OCI-LY7 (cell line): ENCODE results near the gene RAD51B. TPM values are rescaled to one million over a fixed set of nuclear protein-coding genes. Genes with fewer than 3 reads are reported as not detected.

ENCODE experiments used
- BruUV-seq: library from RNA; stranded (reverse); fragments of 400-500 nt; replicated peaks from 2 replicates; lab custom pipeline; 2021; lab: Mats Ljungman, UMichigan
- CTCF ChIA-PET: fragments of 300-600 bp; sonication (Branson Sonifier 250); formaldehyde crosslinking; loops from one replicate; lab custom pipeline; 2022; ENCODE audit warnings: antibody characterized with exemption; ENCODE audit not compliant: unreplicated experiment; lab: Charles Lee
- POLR2A ChIA-PET: fragments of 300-600 bp; sonication (Branson Sonifier 250); formaldehyde crosslinking; loops from one replicate; lab custom pipeline; 2022; ENCODE audit warnings: antibody characterized with exemption; lab: Charles Lee
- DNase-seq: peaks from one replicate; pipeline ENCODE4 v3.0.0-alpha.2; 2015; ENCODE audit warnings: low spot score
- H2AFZ ChIP-seq: fragments of 200-600 bp; sonication (generic), shearing (Covaris generic); 2 replicates; pipeline ENCODE4 v1.6.1; 2014; ENCODE audit warnings: mild to moderate bottlenecking, antibody characterized with exemption, low read length, moderate library complexity
- H3K27ac ChIP-seq: fragments of 200-600 bp; sonication (generic); 2 replicates; pipeline ENCODE4 v1.5.1; 2014; ENCODE audit warnings: mixed run types, low read depth, mild to moderate bottlenecking, moderate library complexity, low read length, inconsistent platforms; ENCODE audit not compliant: poor library complexity, severe bottlenecking
- H3K36me3 ChIP-seq: fragments of 200-600 bp; sonication (generic); 2 replicates; pipeline ENCODE4 v1.6.1; 2014; ENCODE audit warnings: mild to moderate bottlenecking, antibody characterized with exemption, low read length, moderate library complexity, mixed read lengths; ENCODE audit not compliant: insufficient read depth
- H3K4me1 ChIP-seq: fragments of 200-600 bp; sonication (generic); 2 replicates; pipeline ENCODE4 v1.5.1; 2014; ENCODE audit warnings: mild to moderate bottlenecking, low read length; ENCODE audit not compliant: insufficient read depth, poor library complexity, severe bottlenecking
- H3K4me2 ChIP-seq: fragments of 200-600 bp; sonication (generic); 2 replicates; pipeline ENCODE4 v1.6.1; 2014; ENCODE audit warnings: mild to moderate bottlenecking, low read length
- H3K4me3 ChIP-seq: fragments of 200-600 bp; sonication (generic); 2 replicates; pipeline ENCODE4 v1.5.1; 2014; ENCODE audit warnings: mild to moderate bottlenecking, low read depth, low read length; ENCODE audit not compliant: poor library complexity, severe bottlenecking
- H3K79me2 ChIP-seq: fragments of 200-600 bp; sonication (generic); 2 replicates; pipeline ENCODE4 v1.6.1; 2016; ENCODE audit warnings: low read depth, mild to moderate bottlenecking, low read length, moderate library complexity, mixed read lengths; ENCODE audit not compliant: insufficient read depth
- H3K9me2 ChIP-seq: fragments of 200-600 bp; sonication (generic); 2 replicates; pipeline ENCODE4 v1.6.1; 2016; ENCODE audit warnings: mild to moderate bottlenecking, low read length, mixed read lengths; ENCODE audit not compliant: insufficient read depth
- H3K9me3 ChIP-seq: fragments of 200-600 bp; sonication (generic); 2 replicates; pipeline ENCODE4 v1.6.1; 2014; ENCODE audit warnings: mild to moderate bottlenecking, mixed run types, low read length, mixed read lengths
- H4K20me1 ChIP-seq: fragments of 200-600 bp; sonication (generic); 2 replicates; pipeline ENCODE4 v1.6.1; 2014; ENCODE audit warnings: mild to moderate bottlenecking, antibody characterized with exemption, low read length, moderate library complexity, mixed read lengths; ENCODE audit not compliant: insufficient read depth
- CTCF ChIP-seq: fragments of 200-600 bp; sonication (generic); conservative IDR thresholded peaks from 2 replicates; pipeline ENCODE4 v1.5.1; 2014; ENCODE audit warnings: mild to moderate bottlenecking, antibody characterized with exemption, low read length, moderate library complexity, mixed read lengths
- EZH2phosphoT487 ChIP-seq: fragments of 200-600 bp; sonication (generic); IDR thresholded peaks from 2 replicates; pipeline ENCODE4 v1.6.1; 2018; ENCODE audit warnings: low read depth, borderline replicate concordance, mild to moderate bottlenecking, mixed run types, antibody characterized with exemption, low read length, moderate library complexity, mixed read lengths
- intact Hi-C: fragments of 100-400 bp; cut with micrococcal nuclease; formaldehyde crosslinking; loops from one replicate; pipeline ENCODE4 v1.10.0; 2022; ENCODE audit not compliant: unreplicated experiment
- total RNA-seq, 2 experiments: library from RNA; depleted of rRNA in 1 of 2; stranded (reverse); fragments of >200 nt in 1 of 2; shearing (Covaris generic) in 1 of 2; gene quantifications; 2 replicates each; pipeline ENCODE4 v1.2.3, GENCODE V29; 2014 to 2022

The RAD51B gene
- total RNA-seq, 2 experiments from 2014 or later: 41.4 to 89.9 TPM

GRCh38 chr14:68308726-68309520 is 489.3 kb downstream of the RAD51B start:
- Histone ChIP-seq H3K9me3 (no peaks in the 10 kb centered on the region), H3K4me1 (peaks cover 81% of the 10 kb centered on the region), H4K20me1 (no peaks in the 10 kb centered on the region), H3K4me2 (peak overlapping the region; percentile 61), H3K9me2 (no peaks in the 10 kb centered on the region), H3K36me3 (no peaks in the 10 kb centered on the region), H3K4me3 (no peak overlapping the region), H2AFZ (peak overlapping the region; percentile 51; the same call in 1 of the 2 replicates), H3K79me2 (no peaks in the 10 kb centered on the region), H3K27ac (peak overlapping the region; percentile 24)
- CTCF ChIA-PET: interaction anchor here (0.8 to 1.0 kb wide), 3 partner anchors 8 to 20 kb away, joined by 3 read pairs; no protein-coding TSS in a partner anchor
- intact Hi-C loops: no loop called here
- DNase-seq: no peak
- no TSS peak for BruUV-seq
- POLR2A ChIA-PET: interaction anchor here (0.6 to 2.8 kb wide), 21 partner anchors 9 to 513 kb away, joined by 3 to 15 read pairs (median 4); no protein-coding TSS in a partner anchor
- TF ChIP-seq EZH2phosphoT487: no peak
- TF ChIP-seq CTCF: no peak

DNA sequence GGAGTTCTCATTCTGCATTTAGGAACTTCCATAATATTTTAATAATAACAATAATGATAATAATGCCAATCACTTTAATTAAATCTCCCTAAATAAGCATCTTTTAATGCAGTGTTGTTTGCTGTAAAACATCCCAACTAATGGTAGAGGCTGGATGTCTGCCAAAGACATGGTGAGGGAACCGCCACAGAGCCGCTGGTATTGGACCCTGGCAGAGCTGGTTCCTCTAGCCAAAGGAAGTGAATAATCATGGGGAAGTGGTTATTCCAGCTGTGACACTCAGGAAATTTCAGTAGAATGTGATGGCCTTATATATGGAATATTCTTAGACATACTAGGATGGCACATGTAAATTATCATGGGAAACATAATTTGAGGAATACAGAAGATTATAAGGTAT is 490.0 kb downstream of the RAD51B start:
- no peaks in the 10 kb centered on the region for H3K9me3 ChIP-seq
- ChIA-PET CTCF (no interaction called here), POLR2A (interaction anchor here (0.7 to 1.4 kb wide), 7 partner anchors 11 to 512 kb away, joined by 3 to 5 read pairs (median 3); no protein-coding TSS in a partner anchor)
- BruUV-seq: no TSS peak
- H3K36me3 ChIP-seq: no peaks in the 10 kb centered on the region
- no peak overlapping the region for H3K27ac ChIP-seq
- TF ChIP-seq EZH2phosphoT487 (no peak), CTCF (no peak)
- 0 out of 2 replicates have a peak overlapping the region, but pooled peaks have one; percentile 51 for H2AFZ ChIP-seq
- no peak overlapping the region for H3K4me3 ChIP-seq
- no peaks in the 10 kb centered on the region for H4K20me1 ChIP-seq
- peaks cover 77% of the 10 kb centered on the region for H3K4me1 ChIP-seq
- H3K9me2 ChIP-seq: no peaks in the 10 kb centered on the region
- intact Hi-C loops: no loop called here
- DNase-seq: no peak
- peak overlapping the region; percentile 61 for H3K4me2 ChIP-seq
- no peaks in the 10 kb centered on the region for H3K79me2 ChIP-seq
